Measurements from ENCODE around the gene ANXA7.
"Not testable (repeated sequence)": the region's sequence is repeated elsewhere in the genome, so short reads cannot be mapped to it uniquely, and the experiment has no call there.

The ANXA7 gene

DNA sequence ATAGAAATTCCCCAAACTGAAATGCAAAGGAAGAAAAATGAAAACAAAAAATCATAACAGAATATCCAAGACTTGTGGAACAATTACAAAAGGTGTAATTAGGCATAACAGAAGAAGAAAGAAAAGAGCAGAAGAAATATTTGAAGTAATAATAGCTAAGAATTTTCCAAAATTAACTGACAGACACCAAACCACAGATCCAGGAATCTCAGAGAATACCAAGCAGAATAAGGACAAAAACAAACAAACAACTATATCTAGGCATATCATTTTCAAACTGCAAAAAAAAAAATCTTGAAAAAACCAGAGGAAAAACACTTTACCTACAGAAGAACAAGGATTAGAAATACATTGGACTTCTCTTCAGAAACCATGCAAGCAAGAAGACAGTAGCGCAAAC is 80.7 kb downstream of the ANXA7 start:
- DNase-seq: no peak

DNA sequence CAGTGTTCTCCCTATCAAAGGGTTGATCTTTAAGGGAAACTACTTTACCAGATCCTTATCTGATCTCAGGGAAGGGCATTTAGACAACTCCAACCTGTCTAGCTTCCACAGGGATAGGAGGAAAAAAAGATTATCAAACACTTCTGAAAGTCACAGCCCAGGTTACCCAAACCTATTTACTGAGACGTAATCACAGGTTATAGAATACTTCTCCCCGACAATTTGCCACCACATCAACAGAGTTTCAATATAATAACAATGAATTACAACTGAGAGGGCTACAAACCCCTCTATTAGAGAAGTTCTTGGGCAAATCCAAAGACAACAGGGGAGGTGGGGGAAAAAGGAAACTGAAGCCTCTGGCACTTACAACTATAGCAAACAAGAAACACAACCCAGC is 81.5 kb downstream of the ANXA7 start:
- DNase-seq: no peak

DNA sequence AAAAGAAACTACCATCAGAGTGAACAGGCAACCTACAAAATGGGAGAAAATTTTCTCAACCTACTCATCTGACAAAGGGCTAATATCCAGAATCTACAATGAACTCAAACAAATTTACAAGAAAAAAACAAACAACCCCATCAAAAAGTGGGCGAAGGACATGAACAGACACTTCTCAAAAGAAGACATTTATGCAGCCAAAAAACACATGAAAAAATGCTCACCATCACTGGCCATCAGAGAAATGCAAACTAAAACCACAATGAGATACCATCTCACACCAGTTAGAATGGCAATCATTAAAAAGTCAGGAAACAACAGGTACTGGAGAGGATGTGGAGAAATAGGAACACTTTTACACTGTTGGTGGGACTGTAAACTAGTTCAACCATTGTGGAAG is 85.3 kb downstream of the ANXA7 start:
- DNase-seq: not testable (repeated sequence)

DNA sequence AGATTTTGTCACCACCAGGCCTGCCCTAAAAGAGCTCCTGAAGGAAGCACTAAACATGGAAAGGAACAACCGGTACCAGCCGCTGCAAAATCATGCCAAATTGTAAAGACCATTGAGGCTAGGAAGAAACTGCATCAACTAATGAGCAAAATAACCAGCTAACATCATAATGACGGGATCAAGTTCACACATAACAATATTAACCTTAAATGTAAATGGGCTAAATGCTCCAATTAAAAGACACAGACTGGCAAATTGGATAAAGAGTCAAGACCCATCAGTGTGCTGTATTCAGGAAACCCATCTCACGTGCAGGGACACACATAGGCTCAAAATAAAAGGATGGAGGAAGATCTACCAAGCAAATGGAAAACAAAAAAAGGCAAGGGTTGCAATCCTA is 88.6 kb downstream of the ANXA7 start:
- DNase-seq: not testable (repeated sequence)

Measured in activated CD4-positive, alpha-beta T cell treated with anti-CD3 and anti-CD28 coated beads, Interleukin-2, amount 50 U/mL, for 4 hours (primary cell).